Right atrium auricular region (tissue), 2 donors: ENCODE data around the gene HOXD3. TPM values are rescaled to one million over a fixed set of nuclear protein-coding genes. Genes with fewer than 3 reads are reported as not detected.
A peak's percentile ranks its signal among the peaks of the same experiment; 100 is the strongest.

ENCODE experiments used
- DNase-seq: peaks from one replicate; pipeline ENCODE4 v3.0.0-alpha.2; 2019; ENCODE audit warnings: low spot score
- H3K27ac ChIP-seq, 2 donors: fragments of 200-600 bp; sonication (generic); 1 replicate in 1 of 2; 2 replicates in 1 of 2; pipeline ENCODE4 v1.5.1; 2016 to 2019
- H3K27me3 ChIP-seq, 2 donors: fragments of 200-600 bp; sonication (generic); one replicate each; pipeline versions ENCODE4 v1.5.1 to v1.6.0; 2017 to 2019
- H3K36me3 ChIP-seq: fragments of 200-600 bp; sonication (generic); one replicate; pipeline ENCODE4 v1.5.1; 2016
- H3K4me1 ChIP-seq, 2 donors: fragments of 200-600 bp; sonication (generic); one replicate each; pipeline versions ENCODE4 v1.5.1 to v1.6.0; 2017 to 2019
- H3K4me3 ChIP-seq, 2 donors: fragments of 200-600 bp; sonication (generic); 1 replicate in 1 of 2; 2 replicates in 1 of 2; pipeline ENCODE4 v1.5.1; 2017 to 2019; ENCODE audit warnings: mild to moderate bottlenecking in 1 of 2, moderate library complexity in 1 of 2
- H3K9me3 ChIP-seq, 2 donors: fragments of 200-600 bp; sonication (generic); one replicate each; pipeline ENCODE4 v1.5.1; 2019
- CTCF ChIP-seq, 2 donors: fragments of 200-600 bp; sonication (generic); IDR thresholded peaks; one replicate each; pipeline ENCODE4 v1.5.1; 2019; ENCODE audit warnings: antibody characterized with exemption in 2 of 2
- total RNA-seq, 2 donors: library from RNA; depleted of rRNA; stranded (reverse); fragments of >200 nt; gene quantifications; one replicate each; pipeline ENCODE4 v1.1.0, GENCODE V29; 2016

The HOXD3 gene
- total RNA-seq, 2 donors from 2014 or later: not detected

DNA sequence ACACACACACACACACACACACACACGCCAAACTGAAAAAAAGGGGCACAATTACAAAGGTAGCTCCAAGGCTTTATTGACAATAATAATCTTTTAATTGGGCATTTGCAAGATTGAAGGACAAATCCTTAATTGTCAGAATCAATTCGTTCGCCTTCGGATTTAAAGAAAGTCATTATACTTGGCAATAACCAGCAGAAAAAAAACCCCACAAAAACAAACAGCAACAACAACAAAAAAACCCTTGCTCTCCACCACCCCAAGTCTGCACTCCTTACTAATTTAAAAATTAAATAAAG lies 29.4 kb upstream of the HOXD3 start:
- Histone ChIP-seq H3K4me3 (no peak overlapping the region), H3K4me1 (peaks cover 0 to 30% of the 10 kb centered on the region in 2 donors), H3K27me3 (peaks cover 51 to 70% of the 10 kb centered on the region in 2 donors), H3K27ac (no peak overlapping the region), H3K36me3 (no peaks in the 10 kb centered on the region), H3K9me3 (no peaks in the 10 kb centered on the region)
- no peak for TF ChIP-seq CTCF (IDR thresholded peaks at IDR 0.05)
- DNase-seq: no peak

GRCh38 chr2:176128172-176128981 lies 28.7 kb upstream of the HOXD3 start:
- Histone ChIP-seq H3K4me3 (peak overlapping the region in 1 of 2 donors; percentile 52), H3K4me1 (peaks cover 0 to 24% of the 10 kb centered on the region in 2 donors), H3K9me3 (no peaks in the 10 kb centered on the region), H3K27ac (peak overlapping the region in 1 of 2 donors; percentile 26), H3K27me3 (peaks cover 54 to 69% of the 10 kb centered on the region in 2 donors), H3K36me3 (no peaks in the 10 kb centered on the region)
- TF ChIP-seq CTCF (IDR thresholded peaks at IDR 0.05): no peak
- DNase-seq: no peak

- DNase-seq: no peak
- Histone ChIP-seq H3K36me3 (no peaks in the 10 kb centered on the region), H3K9me3 (no peaks in the 10 kb centered on the region), H3K27ac (peak within 1 kb of the TSS; percentile 60 to 79), H3K4me1 (peaks cover 0 to 23% of the 10 kb centered on the region in 2 donors), H3K27me3 (peaks cover 48 to 63% of the 10 kb centered on the region in 2 donors), H3K4me3 (peak within 1 kb of the TSS; percentile 38 to 52)
- no peak for TF ChIP-seq CTCF (IDR thresholded peaks at IDR 0.05)
These were observed 27.9 kb upstream of the HOXD3 start, which contains the start of gene HOXD8 for GRCh38 chr2:176128982-176129796. Gene HOXD8, plus strand, starts transcription at chr2:176129705. Its CDS starts 662 bp downstream, at chr2:176130367.

DNA sequence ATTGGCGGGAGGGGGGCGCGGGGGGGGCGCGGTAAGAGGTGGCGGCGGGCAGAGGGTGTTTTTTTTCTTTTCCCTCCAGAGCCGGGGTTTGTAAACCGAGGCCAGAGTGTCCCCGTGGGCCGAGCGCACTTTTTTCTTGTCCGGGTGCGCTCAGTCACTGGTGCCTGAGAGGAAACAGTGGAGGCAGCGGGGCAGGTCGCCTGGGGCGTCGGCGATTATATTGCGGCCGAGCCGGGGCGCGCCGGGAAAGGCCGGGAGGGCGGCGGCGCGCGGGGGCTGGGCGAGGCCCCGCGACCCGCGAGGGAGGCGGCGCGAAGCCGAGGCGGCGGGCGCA lies 27.3 kb upstream of the HOXD3 start:
- DNase-seq: no peak
- no peak for TF ChIP-seq CTCF (IDR thresholded peaks at IDR 0.05)
- Histone ChIP-seq H3K4me3 (peak overlapping the region; percentile 15 to 52), H3K27me3 (peaks cover 44 to 61% of the 10 kb centered on the region in 2 donors), H3K36me3 (no peaks in the 10 kb centered on the region), H3K27ac (peak overlapping the region; percentile 60 to 79), H3K4me1 (peaks cover 0 to 23% of the 10 kb centered on the region in 2 donors), H3K9me3 (no peaks in the 10 kb centered on the region)

DNA sequence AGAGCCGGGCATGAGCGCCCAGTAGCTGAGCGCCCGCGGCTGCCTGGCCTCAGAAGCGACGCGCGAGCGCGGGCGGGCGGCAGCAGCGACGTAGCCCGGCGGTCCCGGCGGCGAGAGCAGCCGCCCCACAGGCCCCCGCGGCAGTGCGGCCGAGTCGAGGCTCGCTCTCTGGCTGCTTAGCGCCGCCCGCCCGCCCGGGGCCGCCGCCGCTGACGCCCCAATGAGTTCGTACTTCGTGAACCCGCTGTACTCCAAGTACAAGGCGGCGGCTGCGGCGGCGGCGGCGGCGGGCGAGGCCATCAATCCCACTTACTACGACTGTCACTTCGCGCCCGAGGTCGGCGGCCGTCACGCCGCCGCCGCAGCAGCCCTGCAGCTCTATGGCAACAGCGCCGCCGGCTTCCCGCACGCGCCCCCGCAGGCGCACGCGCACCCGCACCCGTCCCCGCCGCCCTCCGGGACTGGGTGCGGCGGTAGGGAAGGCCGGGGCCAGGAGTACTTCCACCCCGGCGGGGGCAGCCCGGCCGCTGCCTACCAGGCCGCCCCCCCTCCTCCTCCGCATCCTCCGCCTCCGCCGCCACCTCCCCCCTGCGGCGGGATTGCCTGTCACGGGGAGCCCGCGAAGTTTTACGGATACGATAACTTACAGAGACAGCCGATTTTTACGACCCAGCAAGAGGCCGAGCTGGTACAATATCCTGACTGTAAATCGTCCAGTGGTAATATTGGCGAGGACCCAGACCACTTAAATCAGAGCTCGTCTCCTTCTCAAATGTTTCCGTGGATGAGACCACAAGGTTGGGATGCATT lies 26.8 kb upstream of the HOXD3 start:
- peak in 1 of 2 donors; percentile 20 for TF ChIP-seq CTCF (IDR thresholded peaks at IDR 0.05)
- no peak for DNase-seq
- Histone ChIP-seq H3K4me3 (peak overlapping the region; percentile 38 to 52), H3K36me3 (no peaks in the 10 kb centered on the region), H3K27me3 (peaks cover 42 to 56% of the 10 kb centered on the region in 2 donors), H3K4me1 (peaks cover 0 to 23% of the 10 kb centered on the region in 2 donors), H3K9me3 (no peaks in the 10 kb centered on the region), H3K27ac (peak overlapping the region; percentile 52 to 79)
